ENCODE data around the gene IL20. TPM values are rescaled to one million over a fixed set of nuclear protein-coding genes. Genes with fewer than 3 reads are reported as not detected.

IL20 gene
- total and polyA plus RNA-seq, 9 donors: not detected

DNA sequence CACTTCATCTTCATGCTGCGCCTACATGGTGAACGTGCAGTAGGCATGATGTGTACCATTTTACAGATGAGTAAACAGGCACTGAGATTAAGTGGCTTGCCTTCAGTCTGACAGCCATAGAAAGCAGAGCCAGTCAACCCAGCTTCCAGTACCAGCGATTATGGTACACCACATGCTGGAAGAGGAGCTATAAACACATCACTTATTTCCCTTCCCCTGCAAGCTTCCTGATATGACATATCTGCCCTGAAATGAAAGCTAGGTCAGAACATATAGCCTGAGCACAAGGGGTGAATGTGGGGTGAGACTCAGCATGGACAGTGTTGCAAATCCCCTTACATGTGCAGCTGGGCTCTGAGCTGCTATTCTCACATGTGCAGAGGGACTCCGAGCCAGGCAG lies 33.8 kb upstream of the IL20 start:
- no peak overlapping the region for H3K4me3 ChIP-seq (ENCODE audit: low read length)
- no peaks in the 10 kb centered on the region for H3K36me3 ChIP-seq (ENCODE audit: control insufficient read depth, insufficient read depth, low read length)
- DNase-seq: no peak
- 81% methylated on average over 3 of the region's 4 CpGs for whole genome bisulfite sequencing (ENCODE audit: insufficient coverage)
- no peaks in the 10 kb centered on the region for H3K9me3 ChIP-seq (replicated peaks; ENCODE audit: control insufficient read depth, low read depth, low read length)
- no peak overlapping the region for H3K27ac ChIP-seq (ENCODE audit: low read length)
- H3K4me1 ChIP-seq (ENCODE audit: control insufficient read depth, insufficient read depth, low read length): peaks cover 6% of the 10 kb centered on the region
- H3K27me3 ChIP-seq (ENCODE audit: control insufficient read depth, insufficient read depth, low read length): peaks cover 3% of the 10 kb centered on the region

DNA sequence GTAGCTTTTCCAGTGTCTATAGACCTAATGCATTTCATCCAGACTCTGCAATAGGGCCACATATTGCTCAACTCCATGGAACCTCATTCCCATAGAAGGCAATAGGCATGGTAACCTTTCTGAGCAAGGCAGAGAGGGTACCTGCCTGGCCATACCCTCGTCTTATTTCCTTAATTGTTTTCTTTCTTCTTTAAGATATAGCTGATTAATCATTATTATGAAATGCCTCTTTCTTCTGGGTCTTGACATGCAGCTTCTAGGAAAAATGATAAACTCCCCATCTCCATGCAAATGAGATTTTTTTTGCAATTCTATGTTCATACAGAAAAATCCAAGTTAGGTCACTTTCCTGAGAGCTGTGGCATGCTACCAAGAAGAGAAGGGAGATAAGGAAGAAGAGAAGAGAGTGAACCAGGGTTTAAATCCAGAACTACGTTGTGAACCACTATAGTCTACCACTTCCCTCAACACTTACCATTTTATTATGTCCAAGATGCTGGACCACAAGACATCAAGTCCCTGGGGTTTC lies 33.0 kb upstream of the IL20 start:
- Histone ChIP-seq H3K9me3 (replicated peaks; ENCODE audit: control insufficient read depth, low read depth, low read length) (no peaks in the 10 kb centered on the region), H3K4me1 (ENCODE audit: control insufficient read depth, insufficient read depth, low read length) (peaks cover 6% of the 10 kb centered on the region), H3K27me3 (ENCODE audit: control insufficient read depth, insufficient read depth, low read length) (peaks cover 3% of the 10 kb centered on the region), H3K27ac (ENCODE audit: low read length) (no peak overlapping the region), H3K36me3 (ENCODE audit: control insufficient read depth, insufficient read depth, low read length) (no peaks in the 10 kb centered on the region), H3K4me3 (ENCODE audit: low read length) (no peak overlapping the region)
- WGBS (ENCODE audit: insufficient coverage): 40% methylated on average over 1 of the region's 2 CpGs
- no peak for DNase-seq

- no CpG with 5 or more reads among the region's 2 CpGs for WGBS (ENCODE audit: insufficient coverage)
- peaks cover 6% of the 10 kb centered on the region for H3K4me1 ChIP-seq (ENCODE audit: control insufficient read depth, insufficient read depth, low read length)
- no peaks in the 10 kb centered on the region for H3K9me3 ChIP-seq (replicated peaks; ENCODE audit: control insufficient read depth, low read depth, low read length)
- DNase-seq: peak; percentile 38
- H3K27ac ChIP-seq (ENCODE audit: low read length): no peak overlapping the region
- H3K4me3 ChIP-seq (ENCODE audit: low read length): no peak overlapping the region
- H3K36me3 ChIP-seq (ENCODE audit: control insufficient read depth, insufficient read depth, low read length): no peaks in the 10 kb centered on the region
- peaks cover 3% of the 10 kb centered on the region for H3K27me3 ChIP-seq (ENCODE audit: control insufficient read depth, insufficient read depth, low read length)
Measured at GRCh38 chr1:206833106-206833680, 32.2 kb upstream of the IL20 start.

- no peak overlapping the region for H3K4me3 ChIP-seq (ENCODE audit: low read length)
- H3K27me3 ChIP-seq (ENCODE audit: control insufficient read depth, insufficient read depth, low read length): peaks cover 3% of the 10 kb centered on the region
- no peak for DNase-seq
- WGBS (ENCODE audit: insufficient coverage): 51% methylated on average over 2 of the region's 2 CpGs
- peaks cover 6% of the 10 kb centered on the region for H3K4me1 ChIP-seq (ENCODE audit: control insufficient read depth, insufficient read depth, low read length)
- no peaks in the 10 kb centered on the region for H3K9me3 ChIP-seq (replicated peaks; ENCODE audit: control insufficient read depth, low read depth, low read length)
- no peaks in the 10 kb centered on the region for H3K36me3 ChIP-seq (ENCODE audit: control insufficient read depth, insufficient read depth, low read length)
- H3K27ac ChIP-seq (ENCODE audit: low read length): no peak overlapping the region
Measured at GRCh38 chr1:206833801-206834200, 31.6 kb upstream of the IL20 start.

GRCh38 chr1:206834217-206834616 lies 31.2 kb upstream of the IL20 start:
- H3K36me3 ChIP-seq (ENCODE audit: control insufficient read depth, insufficient read depth, low read length): no peaks in the 10 kb centered on the region
- no peaks in the 10 kb centered on the region for H3K9me3 ChIP-seq (replicated peaks; ENCODE audit: control insufficient read depth, low read depth, low read length)
- DNase-seq: no peak
- peaks cover 3% of the 10 kb centered on the region for H3K27me3 ChIP-seq (ENCODE audit: control insufficient read depth, insufficient read depth, low read length)
- WGBS (ENCODE audit: insufficient coverage): no CpG with 5 or more reads among the region's 6 CpGs
- H3K27ac ChIP-seq (ENCODE audit: low read length): no peak overlapping the region
- no peak overlapping the region for H3K4me3 ChIP-seq (ENCODE audit: low read length)
- peaks cover 6% of the 10 kb centered on the region for H3K4me1 ChIP-seq (ENCODE audit: control insufficient read depth, insufficient read depth, low read length)

DNA sequence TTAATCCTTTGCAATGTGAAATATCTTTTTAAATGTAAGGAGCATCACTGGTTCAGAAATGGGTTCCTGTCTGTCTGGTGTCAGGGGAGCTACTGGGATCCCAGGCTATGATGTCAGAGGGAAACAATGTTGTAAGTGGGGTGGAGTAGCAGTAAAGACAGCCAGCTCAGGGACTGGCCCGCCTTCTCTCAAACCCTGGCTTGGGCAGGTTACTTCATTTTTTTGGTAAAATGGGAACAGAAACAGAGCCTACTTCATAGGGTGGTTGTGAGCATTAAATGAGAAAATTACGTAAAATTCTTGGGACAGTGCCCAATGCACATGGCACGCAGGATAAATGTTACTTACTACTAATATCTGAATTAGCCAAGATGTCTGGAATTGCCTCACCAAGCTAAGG lies 30.7 kb upstream of the IL20 start:
- Histone ChIP-seq H3K27ac (ENCODE audit: low read length) (no peak overlapping the region), H3K36me3 (ENCODE audit: control insufficient read depth, insufficient read depth, low read length) (no peaks in the 10 kb centered on the region), H3K4me3 (ENCODE audit: low read length) (no peak overlapping the region), H3K27me3 (ENCODE audit: control insufficient read depth, insufficient read depth, low read length) (no peaks in the 10 kb centered on the region), H3K4me1 (ENCODE audit: control insufficient read depth, insufficient read depth, low read length) (peaks cover 6% of the 10 kb centered on the region), H3K9me3 (replicated peaks; ENCODE audit: control insufficient read depth, low read depth, low read length) (no peaks in the 10 kb centered on the region)
- 38% methylated on average over 1 of the region's 3 CpGs for WGBS (ENCODE audit: insufficient coverage)
- peak; percentile 61 for DNase-seq

- no peak for DNase-seq
- whole genome bisulfite sequencing (ENCODE audit: insufficient coverage): 20% methylated on average over 2 of the region's 3 CpGs
Measured at GRCh38 chr1:206835186-206835585, 30.2 kb upstream of the IL20 start.

DNA sequence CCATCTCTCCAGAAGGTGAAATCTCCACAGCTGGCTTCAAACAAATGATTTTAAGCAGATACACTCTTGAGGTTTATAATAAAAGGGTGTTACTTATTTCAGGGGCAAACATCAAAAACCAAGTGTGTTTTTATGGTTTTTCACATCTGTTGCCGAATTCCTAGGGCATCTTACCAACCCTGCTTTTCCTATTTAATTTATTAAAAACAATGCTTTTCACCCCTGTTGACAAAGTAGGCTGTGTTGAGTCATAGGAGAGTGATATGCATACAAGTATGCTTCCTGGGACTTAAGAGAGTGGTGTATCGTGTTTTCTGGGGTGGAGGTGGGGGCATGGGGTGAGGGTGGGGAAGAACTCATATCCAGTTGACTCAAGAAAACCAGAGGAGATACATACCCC lies 29.3 kb upstream of the IL20 start:
- no peak for DNase-seq
- Histone ChIP-seq H3K4me1 (ENCODE audit: control insufficient read depth, insufficient read depth, low read length) (peaks cover 6% of the 10 kb centered on the region), H3K27ac (ENCODE audit: low read length) (no peak overlapping the region), H3K4me3 (ENCODE audit: low read length) (no peak overlapping the region), H3K9me3 (replicated peaks; ENCODE audit: control insufficient read depth, low read depth, low read length) (no peaks in the 10 kb centered on the region), H3K36me3 (ENCODE audit: control insufficient read depth, insufficient read depth, low read length) (no peaks in the 10 kb centered on the region), H3K27me3 (ENCODE audit: control insufficient read depth, insufficient read depth, low read length) (no peaks in the 10 kb centered on the region)
- WGBS (ENCODE audit: insufficient coverage): no CpG with 5 or more reads among the region's 2 CpGs

More at GRCh38 chr1:206835186-206835585, 30.2 kb upstream of the IL20 start:
- no peaks in the 10 kb centered on the region for H3K36me3 ChIP-seq (ENCODE audit: control insufficient read depth, insufficient read depth, low read length)
- peaks cover 6% of the 10 kb centered on the region for H3K4me1 ChIP-seq (ENCODE audit: control insufficient read depth, insufficient read depth, low read length)
- no peaks in the 10 kb centered on the region for H3K9me3 ChIP-seq (replicated peaks; ENCODE audit: control insufficient read depth, low read depth, low read length)
- no peaks in the 10 kb centered on the region for H3K27me3 ChIP-seq (ENCODE audit: control insufficient read depth, insufficient read depth, low read length)
- no peak overlapping the region for H3K27ac ChIP-seq (ENCODE audit: low read length)
- no peak overlapping the region for H3K4me3 ChIP-seq (ENCODE audit: low read length)

DNA sequence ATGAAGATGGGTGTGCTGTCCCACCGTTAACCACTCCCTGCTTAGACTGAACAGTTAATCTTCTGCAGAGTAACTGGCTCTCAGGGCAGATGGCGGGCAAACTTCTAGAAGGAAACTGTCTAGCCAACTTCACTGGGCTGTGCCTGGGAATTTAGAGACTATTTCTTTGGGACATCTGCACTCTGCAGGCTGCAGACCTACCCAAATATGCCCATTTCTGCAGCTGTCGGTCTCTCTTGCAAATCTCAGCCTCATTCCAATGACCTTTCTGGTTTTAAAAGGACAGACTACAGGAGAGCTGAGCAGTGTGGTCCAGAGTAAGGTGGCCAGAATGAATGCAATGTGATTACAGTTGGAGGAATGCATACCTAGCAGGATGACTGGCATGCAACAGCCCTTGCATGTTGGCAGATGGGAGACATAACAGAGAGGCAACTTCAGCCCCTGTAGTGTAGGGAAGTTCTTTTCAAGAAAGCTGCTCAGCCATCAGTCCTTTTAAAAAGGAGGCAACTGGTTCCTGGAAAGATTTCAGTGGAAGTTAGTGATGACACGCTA lies 26.3 kb upstream of the IL20 start:
- no peak overlapping the region for H3K27ac ChIP-seq (ENCODE audit: low read length)
- H3K9me3 ChIP-seq (replicated peaks; ENCODE audit: control insufficient read depth, low read depth, low read length): no peaks in the 10 kb centered on the region
- no peak for DNase-seq
- H3K36me3 ChIP-seq (ENCODE audit: control insufficient read depth, insufficient read depth, low read length): no peaks in the 10 kb centered on the region
- H3K4me1 ChIP-seq (ENCODE audit: control insufficient read depth, insufficient read depth, low read length): peaks cover 6% of the 10 kb centered on the region
- WGBS (ENCODE audit: insufficient coverage): 63% methylated on average over 1 of the region's 4 CpGs
- no peaks in the 10 kb centered on the region for H3K27me3 ChIP-seq (ENCODE audit: control insufficient read depth, insufficient read depth, low read length)
- H3K4me3 ChIP-seq (ENCODE audit: low read length): no peak overlapping the region

DNA sequence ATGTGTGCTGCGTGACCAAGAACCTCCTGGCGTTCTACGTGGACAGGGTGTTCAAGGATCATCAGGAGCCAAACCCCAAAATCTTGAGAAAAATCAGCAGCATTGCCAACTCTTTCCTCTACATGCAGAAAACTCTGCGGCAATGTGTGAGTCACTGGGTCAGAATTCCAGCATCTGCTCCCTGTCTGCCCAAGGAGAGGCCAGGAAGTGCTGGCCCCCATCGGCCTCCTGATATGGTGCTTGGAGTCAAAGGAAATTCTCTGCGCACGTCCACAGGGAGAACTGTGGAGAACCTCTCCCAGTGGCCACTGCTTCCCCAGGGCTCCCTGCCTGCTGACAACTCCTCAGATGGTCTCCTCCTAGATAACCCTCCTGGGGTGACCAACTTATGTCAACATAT lies 25.6 kb upstream of the IL20 start:
- DNase-seq: no peak
- Histone ChIP-seq H3K36me3 (ENCODE audit: control insufficient read depth, insufficient read depth, low read length) (no peaks in the 10 kb centered on the region), H3K4me3 (ENCODE audit: low read length) (no peak overlapping the region), H3K27ac (ENCODE audit: low read length) (no peak overlapping the region), H3K27me3 (ENCODE audit: control insufficient read depth, insufficient read depth, low read length) (no peaks in the 10 kb centered on the region), H3K9me3 (replicated peaks; ENCODE audit: control insufficient read depth, low read depth, low read length) (no peaks in the 10 kb centered on the region), H3K4me1 (ENCODE audit: control insufficient read depth, insufficient read depth, low read length) (peaks cover 6% of the 10 kb centered on the region)
- 91% methylated on average over 7 of the region's 7 CpGs for WGBS (ENCODE audit: insufficient coverage)

All from muscle of leg (tissue), 11 donors.